Measurements from ENCODE around the gene DACT1.

The DACT1 gene

GRCh38 chr14:58671024-58671423 is 33.3 kb downstream of the DACT1 start:
- no peak overlapping the region for H3K4me3 ChIP-seq (replicated peaks in 1 of 2; ENCODE audit: low read depth in 2 of 2, low read length in 2 of 2)
- TF ChIP-seq, protein P1, sequence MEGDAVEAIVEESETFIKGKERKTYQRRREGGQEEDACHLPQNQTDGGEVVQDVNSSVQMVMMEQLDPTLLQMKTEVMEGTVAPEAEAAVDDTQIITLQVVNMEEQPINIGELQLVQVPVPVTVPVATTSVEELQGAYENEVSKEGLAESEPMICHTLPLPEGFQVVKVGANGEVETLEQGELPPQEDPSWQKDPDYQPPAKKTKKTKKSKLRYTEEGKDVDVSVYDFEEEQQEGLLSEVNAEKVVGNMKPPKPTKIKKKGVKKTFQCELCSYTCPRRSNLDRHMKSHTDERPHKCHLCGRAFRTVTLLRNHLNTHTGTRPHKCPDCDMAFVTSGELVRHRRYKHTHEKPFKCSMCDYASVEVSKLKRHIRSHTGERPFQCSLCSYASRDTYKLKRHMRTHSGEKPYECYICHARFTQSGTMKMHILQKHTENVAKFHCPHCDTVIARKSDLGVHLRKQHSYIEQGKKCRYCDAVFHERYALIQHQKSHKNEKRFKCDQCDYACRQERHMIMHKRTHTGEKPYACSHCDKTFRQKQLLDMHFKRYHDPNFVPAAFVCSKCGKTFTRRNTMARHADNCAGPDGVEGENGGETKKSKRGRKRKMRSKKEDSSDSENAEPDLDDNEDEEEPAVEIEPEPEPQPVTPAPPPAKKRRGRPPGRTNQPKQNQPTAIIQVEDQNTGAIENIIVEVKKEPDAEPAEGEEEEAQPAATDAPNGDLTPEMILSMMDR (IDR thresholded peaks at IDR 0.05; ENCODE audit: low read depth, low read length): no peak
- no peak for DNase-seq (ENCODE audit: low read depth in 2 of 2)

- H3K4me3 ChIP-seq (replicated peaks in 1 of 2; ENCODE audit: low read depth in 2 of 2, low read length in 2 of 2): no peak overlapping the region
- TF ChIP-seq, protein P1 (IDR thresholded peaks at IDR 0.05; ENCODE audit: low read depth, low read length): no peak
- no peak for DNase-seq (ENCODE audit: low read depth in 2 of 2)
Measured at GRCh38 chr14:58671436-58671835, 33.7 kb downstream of the DACT1 start.

GRCh38 chr14:58673722-58674121 is 36.0 kb downstream of the DACT1 start:
- H3K4me3 ChIP-seq (replicated peaks in 1 of 2; ENCODE audit: low read depth in 2 of 2, low read length in 2 of 2): no peak overlapping the region
- TF ChIP-seq, protein P1 (IDR thresholded peaks at IDR 0.05; ENCODE audit: low read depth, low read length): no peak
- no peak for DNase-seq (ENCODE audit: low read depth in 2 of 2)

- DNase-seq (ENCODE audit: low read depth in 2 of 2): no peak
- TF ChIP-seq, protein P1 (IDR thresholded peaks at IDR 0.05; ENCODE audit: low read depth, low read length): no peak
- no peak overlapping the region for H3K4me3 ChIP-seq (replicated peaks in 1 of 2; ENCODE audit: low read depth in 2 of 2, low read length in 2 of 2)
Measured at GRCh38 chr14:58677001-58677400, 39.2 kb downstream of the DACT1 start.

DNA sequence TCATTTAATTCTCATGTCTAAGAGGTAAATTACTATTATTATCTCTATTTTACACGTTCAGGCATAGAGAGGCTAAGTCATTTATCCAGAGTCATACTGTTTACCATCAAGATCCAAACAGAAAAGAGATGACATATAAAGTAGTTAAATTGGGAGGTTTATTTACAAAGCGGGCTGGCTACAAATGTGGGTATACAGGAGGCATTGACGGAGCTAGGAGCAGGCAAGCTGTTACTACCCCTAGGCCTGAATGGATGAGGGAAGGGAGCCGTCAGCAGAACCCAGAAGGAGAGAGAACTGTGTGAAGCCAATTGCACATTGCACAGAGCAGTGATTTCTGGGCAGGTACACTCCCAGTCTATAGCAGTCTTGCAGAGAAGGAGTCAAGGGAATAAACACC is 39.8 kb downstream of the DACT1 start:
- no peak for DNase-seq (ENCODE audit: low read depth in 2 of 2)
- TF ChIP-seq, protein P1 (IDR thresholded peaks at IDR 0.05; ENCODE audit: low read depth, low read length): no peak
- H3K4me3 ChIP-seq (replicated peaks in 1 of 2; ENCODE audit: low read depth in 2 of 2, low read length in 2 of 2): no peak overlapping the region

- peak in 1 of 2 donors; percentile 12 for DNase-seq (ENCODE audit: low read depth in 2 of 2)
- H3K4me3 ChIP-seq (replicated peaks in 1 of 2; ENCODE audit: low read depth in 2 of 2, low read length in 2 of 2): no peak overlapping the region
- TF ChIP-seq, protein P1 (IDR thresholded peaks at IDR 0.05; ENCODE audit: low read depth, low read length): no peak
Measured at GRCh38 chr14:58677996-58678395, 40.2 kb downstream of the DACT1 start.

- DNase-seq (ENCODE audit: low read depth in 2 of 2): no peak
- H3K4me3 ChIP-seq (replicated peaks in 1 of 2; ENCODE audit: low read depth in 2 of 2, low read length in 2 of 2): no peak overlapping the region
- TF ChIP-seq, protein P1 (IDR thresholded peaks at IDR 0.05; ENCODE audit: low read depth, low read length): no peak
Measured at GRCh38 chr14:58680698-58681097, 42.9 kb downstream of the DACT1 start.

All from cardiac fibroblast (primary cell).